GM19455 (cell line): ENCODE data around the gene HAPLN3.
A peak's percentile ranks its signal among the peaks of the same experiment; 100 is the strongest.

ENCODE experiments used
- ATAC-seq: cut with Tn5 transposase; IDR thresholded peaks from one replicate; pipeline ENCODE4 v1.9.1; 2021; ENCODE audit not compliant: unreplicated experiment

The HAPLN3 gene

DNA sequence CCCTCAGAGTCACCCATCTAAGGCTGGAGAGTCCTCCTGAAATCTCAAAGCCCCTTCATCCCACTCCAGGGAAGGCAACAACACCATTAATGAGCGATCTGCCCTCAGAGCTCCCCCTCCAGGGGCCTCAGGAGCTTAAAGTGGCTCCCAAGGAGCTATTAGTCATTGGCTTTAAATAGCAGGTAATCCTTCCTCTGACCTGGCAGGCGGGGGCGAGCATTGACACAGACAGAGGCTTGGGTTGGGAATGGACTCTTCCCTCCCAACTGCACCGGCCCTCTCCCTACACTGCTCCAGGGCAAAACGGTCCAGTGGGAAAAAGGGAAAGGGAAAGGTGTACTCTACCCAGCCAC is 16.4 kb upstream of the HAPLN3 start:
- ATAC-seq, result no peak

DNA sequence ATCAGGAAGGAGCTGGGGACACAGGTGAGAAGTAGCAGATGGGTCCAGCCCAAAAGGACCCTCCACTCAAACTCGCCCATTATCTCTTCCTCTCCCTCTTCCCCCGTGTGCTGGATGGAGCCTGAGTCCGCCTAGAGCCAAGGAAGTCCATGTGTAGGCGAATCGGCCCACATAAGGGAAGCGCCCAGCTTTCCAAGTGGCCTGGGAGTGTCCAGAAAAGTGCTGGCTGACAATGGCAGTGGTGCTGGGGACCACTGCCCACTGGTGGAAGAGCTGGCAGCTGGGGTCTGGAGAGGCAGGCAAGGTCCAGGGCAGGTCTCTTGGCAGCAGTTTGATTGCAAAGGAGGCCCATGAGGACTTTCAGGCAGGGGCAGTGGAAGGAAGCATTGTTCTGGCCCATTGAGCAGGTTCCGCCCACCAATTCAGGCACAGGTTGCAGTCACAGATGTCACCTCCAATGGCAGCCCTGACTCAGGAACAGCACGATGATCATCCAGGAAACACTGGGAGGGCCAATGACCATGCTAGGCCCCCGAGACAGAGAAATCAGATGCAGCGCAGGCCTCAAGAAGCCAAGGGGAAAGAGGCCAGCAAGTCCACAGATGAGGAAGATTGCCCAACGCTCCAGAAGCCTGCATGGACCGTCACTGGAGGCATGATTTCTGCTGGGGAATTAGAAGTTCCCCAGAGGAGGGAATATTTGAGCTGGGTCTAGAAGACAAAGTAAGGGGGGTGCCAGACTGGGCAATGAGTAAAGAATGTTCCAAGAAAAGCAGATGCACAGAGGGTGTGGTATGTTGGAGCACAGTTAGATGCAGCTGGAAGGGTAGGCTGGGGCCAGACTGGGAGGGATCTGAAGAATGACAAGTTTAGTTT is 14.8 kb upstream of the HAPLN3 start:
- ATAC-seq, result no peak

DNA sequence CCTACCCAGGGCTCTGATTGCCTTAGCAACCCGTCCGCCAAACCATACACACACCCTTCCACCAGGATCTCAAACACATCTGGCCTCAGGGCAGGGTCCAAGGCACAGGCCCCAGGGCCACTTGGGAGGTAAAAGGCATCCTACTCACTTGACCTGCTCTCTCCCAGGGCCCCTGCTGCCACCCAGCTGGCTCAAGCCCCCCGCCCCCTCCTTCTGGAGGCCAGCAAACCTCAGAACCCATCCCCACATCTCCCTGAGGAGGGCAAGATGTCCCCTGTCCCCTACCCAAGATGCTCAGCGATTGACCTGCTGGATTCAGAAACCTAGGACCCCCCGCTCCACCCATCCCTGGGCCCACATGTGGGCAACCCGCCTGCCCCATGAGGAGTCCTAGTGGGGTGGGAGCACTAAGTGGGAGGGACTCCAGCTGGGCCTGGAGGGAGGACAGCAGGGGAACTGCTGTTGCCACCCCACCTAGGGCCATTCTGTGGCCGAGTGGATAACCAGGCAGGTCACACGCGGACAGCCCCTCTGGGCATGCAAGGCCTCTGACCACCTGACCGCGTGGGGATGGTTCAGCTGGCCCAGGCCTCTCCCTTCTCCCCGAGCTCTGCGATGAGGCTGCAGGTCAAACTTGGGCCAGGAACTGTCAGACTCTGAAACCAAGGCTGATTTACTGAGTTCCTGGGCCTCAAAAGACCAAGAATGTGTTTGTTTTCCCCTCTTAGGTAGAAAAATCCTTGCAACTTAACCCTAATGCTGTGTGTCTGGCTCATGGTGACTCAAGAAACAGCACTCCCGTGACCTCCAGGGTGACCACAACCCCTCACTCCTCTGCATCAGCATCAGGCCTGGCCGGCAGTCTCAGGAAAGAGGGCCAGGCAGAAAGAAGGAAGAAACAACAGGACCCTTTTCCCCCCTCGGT is 13.6 kb upstream of the HAPLN3 start:
- no peak for ATAC-seq

GRCh38 chr15:88908123-88908522 is 12.8 kb upstream of the HAPLN3 start:
- no peak for ATAC-seq

GRCh38 chr15:88907111-88907510 is 11.8 kb upstream of the HAPLN3 start:
- no peak for ATAC-seq

GRCh38 chr15:88906551-88906950 is 11.2 kb upstream of the HAPLN3 start:
- ATAC-seq, result no peak

GRCh38 chr15:88906130-88906529 is 10.8 kb upstream of the HAPLN3 start:
- no peak for ATAC-seq

- ATAC-seq, result no peak
Observed at GRCh38 chr15:88905576-88905975, 10.2 kb upstream of the HAPLN3 start.

DNA sequence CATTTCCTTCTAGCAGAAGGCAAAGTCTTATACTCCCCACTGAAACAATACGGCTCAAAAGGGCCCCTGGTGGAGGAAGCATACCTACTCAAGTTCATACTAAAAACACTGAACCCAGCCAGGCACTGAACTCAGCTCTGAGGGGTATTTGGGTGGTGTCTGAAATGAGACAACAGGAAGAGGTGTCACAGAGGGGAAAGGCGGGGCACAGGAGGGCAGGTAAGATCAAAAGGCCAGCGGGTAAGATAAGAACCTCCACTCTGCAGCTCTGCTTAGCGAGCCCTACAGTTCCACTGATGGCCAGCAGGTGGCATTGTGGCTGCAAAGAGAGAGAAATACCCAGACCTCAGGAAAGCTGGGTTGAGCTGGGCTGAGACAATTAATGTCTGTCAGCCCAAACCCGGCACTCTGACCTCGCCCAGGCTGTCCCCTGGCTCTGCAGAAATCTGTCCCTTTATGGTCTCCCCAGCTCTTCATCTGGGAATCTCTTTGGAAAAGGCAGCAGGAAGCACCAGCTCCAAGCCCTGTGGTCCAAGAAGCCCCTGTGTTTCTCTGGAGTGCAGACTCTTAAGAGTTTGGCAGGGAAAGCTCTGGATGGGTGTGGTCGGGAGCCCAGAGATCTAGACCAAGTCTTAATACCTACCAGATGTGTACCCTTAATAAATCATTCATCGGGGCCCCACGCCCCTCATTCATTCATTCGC is 9.4 kb upstream of the HAPLN3 start:
- ATAC-seq, result peak; percentile 77

GRCh38 chr15:88904257-88904623 is 8.9 kb upstream of the HAPLN3 start:
- no peak for ATAC-seq

DNA sequence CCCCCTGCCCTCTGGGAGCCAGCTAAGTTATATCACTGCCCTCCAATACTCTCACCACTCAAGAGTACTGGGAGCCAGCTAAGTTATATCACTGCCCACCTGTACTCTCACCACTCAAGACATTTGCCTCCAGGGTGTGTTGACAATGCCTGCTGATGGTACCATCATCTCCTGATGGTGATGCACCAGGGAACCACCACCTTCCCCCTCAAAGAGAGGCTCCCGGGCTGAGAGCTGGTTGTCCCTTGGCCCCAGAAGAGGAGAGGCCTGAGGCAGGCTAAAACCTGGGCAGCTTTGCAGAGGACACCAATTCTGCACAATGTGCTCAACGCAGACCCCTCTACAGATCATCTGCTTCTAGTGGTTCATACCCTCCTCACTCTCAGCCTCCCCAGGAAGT is 7.5 kb upstream of the HAPLN3 start:
- ATAC-seq, result no peak

- no peak for ATAC-seq
Observed at GRCh38 chr15:88902221-88902835, 7.0 kb upstream of the HAPLN3 start.

DNA sequence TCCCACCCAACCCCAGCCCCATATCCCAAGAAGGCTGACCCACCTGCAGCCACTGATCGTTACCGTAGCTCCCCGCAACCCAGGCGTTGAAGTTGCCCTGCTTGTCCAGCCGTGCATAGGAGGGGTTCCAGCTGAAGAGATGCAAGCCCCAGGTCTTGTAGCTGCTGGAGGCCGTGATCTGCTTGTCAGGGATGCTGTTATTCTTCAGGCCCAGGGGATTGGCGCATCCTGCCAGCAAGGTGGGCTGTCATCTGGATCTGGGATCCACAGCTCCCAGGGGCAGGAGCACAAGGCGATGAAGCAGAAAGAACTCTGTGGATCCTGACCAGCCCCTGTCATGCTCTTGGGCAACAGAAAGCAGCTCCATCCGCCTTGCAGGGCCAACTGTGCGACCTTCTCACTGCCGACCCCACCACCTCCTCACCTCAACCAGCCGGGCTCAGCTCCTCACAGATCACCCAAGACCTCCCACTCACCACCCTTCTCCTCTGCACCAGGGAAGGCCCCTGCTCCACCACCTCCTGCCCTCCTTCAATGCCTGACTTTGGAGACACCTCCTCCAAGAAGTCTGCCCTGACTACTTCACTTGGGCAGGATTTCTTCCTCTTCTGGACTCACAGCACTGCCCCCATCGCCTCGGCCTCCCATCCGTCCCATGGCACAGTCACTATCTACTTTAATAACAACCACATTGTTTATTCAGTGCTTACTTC is 6.3 kb upstream of the HAPLN3 start:
- ATAC-seq, result no peak

DNA sequence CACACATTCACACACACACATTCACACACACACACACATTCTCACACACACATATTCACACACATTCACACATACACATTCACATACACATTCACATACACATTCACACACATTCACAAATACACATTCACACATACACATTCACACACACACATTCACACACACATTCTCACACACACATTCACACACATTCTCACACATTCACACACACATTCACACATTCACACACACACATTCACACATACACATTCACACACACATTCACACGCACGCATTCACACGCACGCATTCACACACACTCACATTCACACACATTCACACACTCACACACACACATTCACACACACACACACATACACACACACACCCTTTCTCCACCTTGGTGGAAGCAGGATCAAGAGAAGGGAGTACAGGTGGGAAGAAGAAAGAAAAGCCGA is 5.7 kb upstream of the HAPLN3 start:
- ATAC-seq, result no peak

GRCh38 chr15:88900309-88900981 is 5.1 kb upstream of the HAPLN3 start:
- no peak for ATAC-seq

GRCh38 chr15:88899251-88899650 is 3.9 kb upstream of the HAPLN3 start:
- ATAC-seq, result no peak

- ATAC-seq, result no peak
Observed at GRCh38 chr15:88898736-88899135, 3.4 kb upstream of the HAPLN3 start.

DNA sequence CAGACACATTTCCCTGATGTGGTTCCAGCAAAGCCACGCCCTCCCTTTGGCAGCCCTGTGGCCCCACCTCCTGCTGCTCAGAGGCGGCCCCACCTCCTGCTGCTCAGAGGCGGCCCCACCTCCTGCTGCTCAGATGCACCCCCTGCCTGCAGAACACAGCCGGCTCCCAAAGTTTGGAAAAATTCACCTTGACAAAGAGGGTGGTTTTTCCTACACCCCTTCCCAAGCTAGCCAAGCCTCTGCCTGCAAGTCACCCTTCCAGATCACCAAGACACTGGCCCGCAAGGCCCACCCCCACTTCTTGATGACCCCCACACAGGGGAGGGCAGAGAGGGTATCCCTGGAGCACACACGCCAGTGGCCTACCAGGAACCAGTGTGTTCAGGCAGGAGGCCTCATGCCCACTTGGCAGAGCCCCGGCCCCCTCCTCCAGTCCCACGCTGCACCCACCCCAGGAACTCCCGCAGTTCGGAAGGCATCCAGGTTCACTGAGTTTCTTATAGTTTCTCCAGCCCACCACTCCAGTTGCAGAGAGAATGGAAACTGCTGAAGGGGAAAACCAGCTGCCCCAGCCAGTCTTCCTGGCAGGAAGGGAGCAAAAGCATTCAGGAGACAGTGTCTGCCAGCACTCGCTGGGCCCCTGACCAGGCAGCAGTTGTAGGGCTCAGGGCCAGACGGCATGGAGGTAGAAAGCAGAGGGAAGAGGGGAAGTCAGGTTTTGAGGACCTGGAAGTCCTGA is 2.3 kb upstream of the HAPLN3 start:
- no peak for ATAC-seq

DNA sequence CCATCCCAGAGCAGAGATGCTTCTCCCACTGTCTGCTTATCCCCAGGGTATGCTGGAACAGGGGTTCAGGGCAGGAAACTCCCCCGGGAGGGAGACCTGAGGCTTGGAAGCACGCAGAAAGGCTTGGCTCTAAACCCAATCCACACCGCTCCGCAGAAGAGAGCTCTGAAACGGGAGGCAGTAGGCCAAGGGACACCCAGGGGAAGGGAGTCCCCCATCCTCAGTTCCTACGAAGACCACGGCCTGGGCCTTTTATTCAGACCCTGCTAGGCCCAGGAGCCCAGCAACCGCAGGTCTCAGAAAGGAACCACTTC is 1.8 kb upstream of the HAPLN3 start:
- no peak for ATAC-seq
